OCI-LY3 (cell line): ENCODE measurements around the gene ASPA.

Experiments used
- EZH2phosphoT487 ChIP-seq: fragments of 200-600 bp; shearing (Covaris generic); IDR thresholded peaks from 2 replicates; pipeline ENCODE4 v1.6.1; 2018; ENCODE audit warnings: antibody characterized with exemption, mixed run types, low read depth
- TF ChIP-seq, protein P1 (sequence below): fragments of 200-600, 300-600 bp; sonication (generic); IDR thresholded peaks from 2 replicates; pipeline ENCODE4 v1.5.1; 2014; ENCODE audit warnings: antibody characterized with exemption, low read length, low read depth

DNA sequence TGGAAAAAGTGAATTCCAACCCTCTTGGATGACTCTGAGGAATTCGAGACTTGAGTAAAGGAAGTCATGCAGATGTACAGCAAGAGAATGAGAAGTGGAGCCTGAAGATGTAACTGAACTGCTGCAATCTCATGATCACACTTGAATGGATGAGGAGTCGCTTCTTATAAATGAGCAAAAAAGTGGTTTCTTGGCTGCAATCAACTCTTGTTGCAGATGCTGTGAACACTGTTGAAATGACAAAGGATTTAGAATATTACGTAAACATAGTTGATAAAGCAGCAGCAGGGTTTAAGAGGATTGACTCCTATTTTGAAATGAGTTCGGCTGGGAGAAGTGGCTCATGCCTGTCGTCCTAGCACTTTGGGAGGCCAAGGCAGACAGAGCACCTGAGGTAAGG lies 25.5 kb downstream of the ASPA start:
- TF ChIP-seq, protein P1, sequence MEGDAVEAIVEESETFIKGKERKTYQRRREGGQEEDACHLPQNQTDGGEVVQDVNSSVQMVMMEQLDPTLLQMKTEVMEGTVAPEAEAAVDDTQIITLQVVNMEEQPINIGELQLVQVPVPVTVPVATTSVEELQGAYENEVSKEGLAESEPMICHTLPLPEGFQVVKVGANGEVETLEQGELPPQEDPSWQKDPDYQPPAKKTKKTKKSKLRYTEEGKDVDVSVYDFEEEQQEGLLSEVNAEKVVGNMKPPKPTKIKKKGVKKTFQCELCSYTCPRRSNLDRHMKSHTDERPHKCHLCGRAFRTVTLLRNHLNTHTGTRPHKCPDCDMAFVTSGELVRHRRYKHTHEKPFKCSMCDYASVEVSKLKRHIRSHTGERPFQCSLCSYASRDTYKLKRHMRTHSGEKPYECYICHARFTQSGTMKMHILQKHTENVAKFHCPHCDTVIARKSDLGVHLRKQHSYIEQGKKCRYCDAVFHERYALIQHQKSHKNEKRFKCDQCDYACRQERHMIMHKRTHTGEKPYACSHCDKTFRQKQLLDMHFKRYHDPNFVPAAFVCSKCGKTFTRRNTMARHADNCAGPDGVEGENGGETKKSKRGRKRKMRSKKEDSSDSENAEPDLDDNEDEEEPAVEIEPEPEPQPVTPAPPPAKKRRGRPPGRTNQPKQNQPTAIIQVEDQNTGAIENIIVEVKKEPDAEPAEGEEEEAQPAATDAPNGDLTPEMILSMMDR = no peak
- TF ChIP-seq EZH2phosphoT487 = no peak
